Measurements from ENCODE around the gene FBXL7. TPM values are rescaled to one million over a fixed set of nuclear protein-coding genes. Genes with fewer than 3 reads are reported as not detected.

The FBXL7 gene
- polyA plus RNA-seq, 1 donor (not counting 4 experiments of a cell fraction or from before 2014, with no cell fraction given) = 0.22 TPM

- Histone ChIP-seq H3K9ac (ENCODE audit: control insufficient read depth, extremely low read depth, insufficient read depth, low read length) (no peak overlapping the region), H3K4me1 (ENCODE audit: control insufficient read depth, extremely low read depth, insufficient read depth, low read length) (no peaks in the 10 kb centered on the region), H3K9me1 (ENCODE audit: control insufficient read depth, extremely low read depth, insufficient read depth, low read length) (no peaks in the 10 kb centered on the region), H3K27ac (ENCODE audit: control insufficient read depth, insufficient read depth, low read length) (no peak overlapping the region), H4K20me1 (ENCODE audit: control insufficient read depth, extremely low read depth, insufficient read depth, low read length) (no peaks in the 10 kb centered on the region), H2AFZ (ENCODE audit: control insufficient read depth, low read length) (no peak overlapping the region), H3K27me3 (ENCODE audit: control insufficient read depth, extremely low read depth, insufficient read depth, low read length) (no peaks in the 10 kb centered on the region), H3K36me3 (ENCODE audit: control insufficient read depth in 2 of 2, extremely low read depth in 1 of 2, insufficient read depth in 2 of 2, low read length in 2 of 2) (no peaks in the 10 kb centered on the region), H3K4me3 (ENCODE audit: control insufficient read depth in 2 of 3, extremely low read depth in 1 of 3, insufficient read depth in 2 of 3, low read depth in 1 of 3, low read length in 3 of 3) (no peak overlapping the region), H3K79me2 (ENCODE audit: control insufficient read depth, insufficient read depth, low read length) (no peaks in the 10 kb centered on the region), H3K4me2 (ENCODE audit: control insufficient read depth, extremely low read depth, insufficient read depth, low read depth, low read length) (no peak overlapping the region), H3K9me3 (ENCODE audit: control insufficient read depth, low read depth, low read length) (peaks cover 3% of the 10 kb centered on the region)
- FAIRE-seq = no peak
- dilution Hi-C loops (cut with MboI; ENCODE audit: extremely low pct_ligation_motif_present, low sequenced_read_pairs) = no loop called here
- no peak for DNase-seq (ENCODE audit: low read depth, low spot score)
- TF ChIP-seq EZH2 (IDR thresholded peaks at IDR 0.05; ENCODE audit: low read length) = no peak
- TF ChIP-seq CTCF (optimal IDR thresholded peaks at IDR 0.05 in 1 of 3, IDR thresholded peaks at IDR 0.05 in 1 of 3, conservative IDR thresholded peaks at IDR 0.05 in 1 of 3; ENCODE audit: extremely low read depth in 1 of 3, insufficient read depth in 2 of 3, low read length in 3 of 3) = no peak
Observed at GRCh38 chr5:15611008-15611407, 111.0 kb downstream of the FBXL7 start.

- H3K4me2 ChIP-seq (ENCODE audit: control insufficient read depth, extremely low read depth, insufficient read depth, low read depth, low read length) = no peak overlapping the region
- no peak for FAIRE-seq
Observed at GRCh38 chr5:15612915-15613635, 113.1 kb downstream of the FBXL7 start.

More at GRCh38 chr5:15612915-15613635, 113.1 kb downstream of the FBXL7 start:
- H4K20me1 ChIP-seq (ENCODE audit: control insufficient read depth, extremely low read depth, insufficient read depth, low read length) = no peaks in the 10 kb centered on the region
- no peaks in the 10 kb centered on the region for H3K4me1 ChIP-seq (ENCODE audit: control insufficient read depth, extremely low read depth, insufficient read depth, low read length)
- H3K9ac ChIP-seq (ENCODE audit: control insufficient read depth, extremely low read depth, insufficient read depth, low read length) = no peak overlapping the region
- TF ChIP-seq CTCF (optimal IDR thresholded peaks at IDR 0.05 in 1 of 3, IDR thresholded peaks at IDR 0.05 in 1 of 3, conservative IDR thresholded peaks at IDR 0.05 in 1 of 3; ENCODE audit: extremely low read depth in 1 of 3, insufficient read depth in 2 of 3, low read length in 3 of 3) (no peak), EZH2 (IDR thresholded peaks at IDR 0.05; ENCODE audit: low read length) (no peak)
- no peaks in the 10 kb centered on the region for H3K9me1 ChIP-seq (ENCODE audit: control insufficient read depth, extremely low read depth, insufficient read depth, low read length)
- H3K27ac ChIP-seq (ENCODE audit: control insufficient read depth, insufficient read depth, low read length) = no peak overlapping the region
- no peaks in the 10 kb centered on the region for H3K79me2 ChIP-seq (ENCODE audit: control insufficient read depth, insufficient read depth, low read length)
- H3K4me3 ChIP-seq (ENCODE audit: control insufficient read depth in 2 of 3, extremely low read depth in 1 of 3, insufficient read depth in 2 of 3, low read depth in 1 of 3, low read length in 3 of 3) = no peak overlapping the region
- no peaks in the 10 kb centered on the region for H3K36me3 ChIP-seq (ENCODE audit: control insufficient read depth in 2 of 2, extremely low read depth in 1 of 2, insufficient read depth in 2 of 2, low read length in 2 of 2)
- H2AFZ ChIP-seq (ENCODE audit: control insufficient read depth, low read length) = no peak overlapping the region
- H3K27me3 ChIP-seq (ENCODE audit: control insufficient read depth, extremely low read depth, insufficient read depth, low read length) = no peaks in the 10 kb centered on the region
- dilution Hi-C loops (cut with MboI; ENCODE audit: extremely low pct_ligation_motif_present, low sequenced_read_pairs) = no loop called here
- peaks cover 3% of the 10 kb centered on the region for H3K9me3 ChIP-seq (ENCODE audit: control insufficient read depth, low read depth, low read length)
- no peak for DNase-seq (ENCODE audit: low read depth, low spot score)
